HG02571 (cell line): ENCODE data around the gene PRDM15.

Experiments used
- ATAC-seq: cut with Tn5 transposase; IDR thresholded peaks from one replicate; pipeline ENCODE4 v1.9.1; 2021; ENCODE audit warnings: mild to moderate bottlenecking, moderate library complexity; ENCODE audit not compliant: unreplicated experiment

PRDM15 gene, protein sequence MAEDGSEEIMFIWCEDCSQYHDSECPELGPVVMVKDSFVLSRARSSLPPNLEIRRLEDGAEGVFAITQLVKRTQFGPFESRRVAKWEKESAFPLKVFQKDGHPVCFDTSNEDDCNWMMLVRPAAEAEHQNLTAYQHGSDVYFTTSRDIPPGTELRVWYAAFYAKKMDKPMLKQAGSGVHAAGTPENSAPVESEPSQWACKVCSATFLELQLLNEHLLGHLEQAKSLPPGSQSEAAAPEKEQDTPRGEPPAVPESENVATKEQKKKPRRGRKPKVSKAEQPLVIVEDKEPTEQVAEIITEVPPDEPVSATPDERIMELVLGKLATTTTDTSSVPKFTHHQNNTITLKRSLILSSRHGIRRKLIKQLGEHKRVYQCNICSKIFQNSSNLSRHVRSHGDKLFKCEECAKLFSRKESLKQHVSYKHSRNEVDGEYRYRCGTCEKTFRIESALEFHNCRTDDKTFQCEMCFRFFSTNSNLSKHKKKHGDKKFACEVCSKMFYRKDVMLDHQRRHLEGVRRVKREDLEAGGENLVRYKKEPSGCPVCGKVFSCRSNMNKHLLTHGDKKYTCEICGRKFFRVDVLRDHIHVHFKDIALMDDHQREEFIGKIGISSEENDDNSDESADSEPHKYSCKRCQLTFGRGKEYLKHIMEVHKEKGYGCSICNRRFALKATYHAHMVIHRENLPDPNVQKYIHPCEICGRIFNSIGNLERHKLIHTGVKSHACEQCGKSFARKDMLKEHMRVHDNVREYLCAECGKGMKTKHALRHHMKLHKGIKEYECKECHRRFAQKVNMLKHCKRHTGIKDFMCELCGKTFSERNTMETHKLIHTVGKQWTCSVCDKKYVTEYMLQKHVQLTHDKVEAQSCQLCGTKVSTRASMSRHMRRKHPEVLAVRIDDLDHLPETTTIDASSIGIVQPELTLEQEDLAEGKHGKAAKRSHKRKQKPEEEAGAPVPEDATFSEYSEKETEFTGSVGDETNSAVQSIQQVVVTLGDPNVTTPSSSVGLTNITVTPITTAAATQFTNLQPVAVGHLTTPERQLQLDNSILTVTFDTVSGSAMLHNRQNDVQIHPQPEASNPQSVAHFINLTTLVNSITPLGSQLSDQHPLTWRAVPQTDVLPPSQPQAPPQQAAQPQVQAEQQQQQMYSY

GRCh38 chr21:41879190-41879998 is at the start of gene PRDM15:
PRDM15 (minus strand) TSS chr21:41879344; CDS start chr21:41860363, 18,981 bp downstream.
- ATAC-seq, result peak; percentile 69

DNA sequence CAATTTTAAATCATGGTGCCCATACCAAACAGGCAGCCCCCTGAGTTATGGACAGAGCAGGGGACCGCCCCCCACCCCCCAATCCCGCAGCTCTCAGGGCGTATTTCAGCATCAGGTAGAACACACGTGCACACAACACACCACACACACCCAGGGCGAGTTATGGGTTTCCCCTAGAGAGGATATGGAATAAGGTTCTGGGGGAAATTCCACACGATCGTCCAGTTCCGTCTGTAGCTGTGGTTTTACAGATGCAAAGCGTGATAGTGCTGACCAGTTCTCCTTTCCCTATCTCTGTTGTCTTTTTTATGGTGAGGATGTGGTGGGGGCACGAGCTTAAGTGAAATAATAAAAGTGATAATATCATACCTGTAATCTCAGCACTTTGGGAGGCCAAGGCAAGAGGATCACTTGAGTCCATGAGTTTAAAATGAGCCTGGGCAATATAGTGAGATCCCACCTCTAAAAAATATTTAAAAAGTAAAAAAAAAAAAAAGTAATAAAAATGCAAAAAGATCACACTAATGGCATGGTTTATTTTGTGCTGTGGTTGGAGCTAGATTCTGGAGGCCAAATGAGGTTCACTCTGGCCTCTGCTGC is 49.6 kb upstream of the PRDM15 start:
- ATAC-seq, result no peak

- no peak for ATAC-seq
These were observed 48.7 kb upstream of the PRDM15 start for GRCh38 chr21:41927727-41928409.

GRCh38 chr21:41926807-41927171 is 47.6 kb upstream of the PRDM15 start:
- no peak for ATAC-seq

GRCh38 chr21:41926117-41926806 is 47.1 kb upstream of the PRDM15 start:
- ATAC-seq, result no peak

- ATAC-seq, result no peak
These were observed 46.6 kb upstream of the PRDM15 start for GRCh38 chr21:41925767-41926116.

- no peak for ATAC-seq
These were observed 45.2 kb upstream of the PRDM15 start for GRCh38 chr21:41924368-41924754.

DNA sequence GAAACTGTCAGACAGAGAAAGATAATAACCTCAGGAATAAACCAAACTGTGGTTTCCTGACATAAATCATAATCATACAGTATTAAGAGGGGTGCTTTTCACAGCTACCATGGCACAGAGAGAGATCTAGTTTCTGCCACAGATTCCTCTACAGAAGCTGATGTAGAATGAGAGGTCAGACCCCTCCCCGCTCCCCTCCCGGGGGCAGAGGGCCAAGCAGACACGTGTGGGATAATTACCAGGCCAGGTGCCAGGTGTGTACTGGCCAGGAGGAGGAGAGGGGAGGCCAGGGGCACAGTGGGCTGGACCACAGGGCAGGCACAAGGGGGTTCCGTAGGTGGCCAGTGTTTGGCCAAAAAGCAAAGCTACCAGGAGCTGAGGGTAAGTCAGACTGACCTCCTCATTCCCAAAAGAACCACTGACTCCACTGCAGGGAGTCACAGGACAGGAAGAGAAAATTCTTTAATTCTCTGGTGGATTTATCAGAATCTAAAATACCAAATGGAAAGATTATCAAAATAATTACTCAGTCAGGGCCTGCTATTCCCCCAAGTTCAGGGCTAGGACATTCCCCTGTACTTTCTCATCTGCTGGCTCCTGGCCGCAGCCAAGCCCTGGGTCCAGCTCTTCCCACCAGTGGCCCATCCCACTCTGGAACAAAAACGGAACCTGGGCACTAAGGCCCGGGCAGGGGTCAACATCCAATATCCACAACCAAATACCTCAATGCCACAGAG is 44.7 kb upstream of the PRDM15 start:
- ATAC-seq, result no peak

DNA sequence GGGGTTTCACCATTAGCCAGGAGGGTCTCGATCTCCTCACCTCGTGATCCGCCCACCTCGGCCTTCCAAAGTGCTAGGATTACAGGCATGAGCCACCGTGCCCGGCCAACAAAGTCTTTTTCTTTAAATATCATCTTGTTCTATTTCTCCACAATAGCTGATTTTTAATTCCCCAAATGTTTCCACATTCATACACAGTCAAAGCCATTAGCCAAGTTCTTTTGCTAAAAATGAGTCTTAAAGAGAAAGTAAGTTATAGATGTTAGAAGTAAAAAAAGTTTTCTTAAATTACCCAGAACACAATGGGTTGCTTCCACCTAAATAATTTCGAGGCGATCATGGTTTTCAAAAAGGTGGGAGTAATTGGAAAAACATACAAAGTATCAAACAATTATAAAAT is 44.0 kb upstream of the PRDM15 start:
- no peak for ATAC-seq

DNA sequence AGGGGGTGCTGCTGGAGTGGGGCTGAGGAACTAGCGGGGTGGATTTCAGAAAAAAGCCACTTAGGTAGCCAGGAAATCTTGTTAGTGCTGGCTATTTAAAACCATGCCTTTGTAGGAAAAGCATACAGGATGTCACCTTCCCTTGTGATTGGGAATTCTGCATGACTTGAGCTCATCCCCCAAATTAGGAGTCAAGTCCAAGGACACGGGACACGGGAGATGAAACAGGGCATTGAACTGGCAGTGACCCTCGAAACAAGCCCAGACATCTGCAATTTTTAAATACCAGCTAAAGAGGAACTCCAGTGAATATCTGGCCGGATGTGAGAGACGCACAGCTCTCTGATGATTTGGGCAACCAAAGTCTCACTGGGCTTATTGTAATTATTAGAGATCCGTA is 41.9 kb upstream of the PRDM15 start:
- ATAC-seq, result no peak

GRCh38 chr21:41920476-41920875 is 41.3 kb upstream of the PRDM15 start:
- ATAC-seq, result no peak

DNA sequence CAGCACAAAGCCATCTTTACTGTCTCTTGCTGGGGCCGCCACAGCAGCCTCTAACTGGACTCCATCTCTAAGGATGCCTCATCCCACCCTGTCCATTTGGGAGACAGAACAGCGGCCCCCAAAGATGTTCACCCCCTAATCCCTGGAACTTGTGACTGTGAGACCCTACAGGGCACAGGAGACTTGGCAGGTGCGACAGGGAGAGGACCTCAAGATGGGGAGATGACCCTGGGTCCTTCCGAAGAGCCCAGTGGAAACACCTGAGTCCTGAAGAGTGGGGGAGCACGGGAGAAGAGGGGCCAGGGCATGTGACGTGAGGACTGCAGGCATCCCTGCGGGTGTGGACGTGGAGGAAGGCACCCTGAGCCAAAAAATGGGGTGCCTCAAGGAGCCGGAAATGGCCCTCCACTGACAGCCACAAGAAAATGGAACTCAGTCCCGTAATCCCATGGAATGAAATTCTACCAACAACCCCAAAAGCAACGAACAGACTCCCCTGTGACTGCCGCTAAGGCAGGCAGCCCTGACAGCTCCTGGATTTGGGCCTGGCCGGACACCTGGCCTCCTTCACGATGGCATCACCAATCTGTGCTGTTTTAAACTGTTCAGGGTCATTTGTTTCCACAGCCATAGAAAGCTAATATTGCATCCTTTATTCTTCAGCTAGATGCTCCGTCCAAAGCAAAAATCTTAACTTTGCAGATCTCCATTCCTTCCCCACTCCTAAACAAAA is 40.7 kb upstream of the PRDM15 start:
- no peak for ATAC-seq

- no peak for ATAC-seq
These were observed 39.6 kb upstream of the PRDM15 start for GRCh38 chr21:41918561-41919358.

GRCh38 chr21:41917531-41917930 is 38.4 kb upstream of the PRDM15 start:
- no peak for ATAC-seq

DNA sequence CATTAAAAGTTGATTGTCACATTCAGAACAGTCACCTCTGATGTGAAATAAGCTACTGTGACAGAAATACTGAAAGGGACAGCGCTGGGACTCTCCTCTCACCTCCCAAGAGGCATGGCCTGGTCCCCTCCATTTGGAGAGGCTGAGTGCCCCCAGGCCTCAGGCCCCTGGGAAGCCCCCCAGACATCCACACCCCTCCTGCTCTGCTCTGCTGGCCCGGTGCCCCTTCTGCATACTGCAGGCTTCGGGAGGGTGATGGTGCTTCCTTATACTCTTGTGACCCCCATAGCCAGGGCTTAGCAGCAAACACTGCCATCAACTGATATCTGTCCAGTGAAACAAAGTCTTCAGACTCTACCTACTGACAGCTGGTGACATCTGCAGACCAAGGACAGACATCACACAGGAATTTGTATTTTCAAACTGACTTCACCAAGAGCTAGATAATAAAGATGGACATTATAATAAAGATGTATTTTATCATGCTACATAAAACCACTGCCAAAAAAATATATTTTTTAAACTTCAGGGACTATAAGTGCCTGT is 37.8 kb upstream of the PRDM15 start:
- no peak for ATAC-seq

- ATAC-seq, result no peak
These were observed 35.8 kb upstream of the PRDM15 start for GRCh38 chr21:41914965-41915364.

- no peak for ATAC-seq
These were observed 35.2 kb upstream of the PRDM15 start for GRCh38 chr21:41914358-41914757.
